OCI-LY7 (cell line): Measurements from ENCODE around the gene CDKL5. TPM values are rescaled to one million over a fixed set of nuclear protein-coding genes. Genes with fewer than 3 reads are reported as not detected.

ENCODE experiments used
- BruUV-seq: library from RNA; stranded (reverse); fragments of 400-500 nt; replicated peaks from 2 replicates; lab custom pipeline; 2021; lab: Mats Ljungman, UMichigan
- CTCF ChIA-PET: fragments of 300-600 bp; sonication (Branson Sonifier 250); formaldehyde crosslinking; loops from one replicate; lab custom pipeline; 2022; ENCODE audit warnings: antibody characterized with exemption; ENCODE audit not compliant: unreplicated experiment; lab: Charles Lee
- POLR2A ChIA-PET: fragments of 300-600 bp; sonication (Branson Sonifier 250); formaldehyde crosslinking; loops from one replicate; lab custom pipeline; 2022; ENCODE audit warnings: antibody characterized with exemption; lab: Charles Lee
- DNase-seq: peaks from one replicate; pipeline ENCODE4 v3.0.0-alpha.2; 2015; ENCODE audit warnings: low spot score
- H2AFZ ChIP-seq: fragments of 200-600 bp; sonication (generic), shearing (Covaris generic); 2 replicates; pipeline ENCODE4 v1.6.1; 2014; ENCODE audit warnings: mild to moderate bottlenecking, antibody characterized with exemption, low read length, moderate library complexity
- H3K27ac ChIP-seq: fragments of 200-600 bp; sonication (generic); 2 replicates; pipeline ENCODE4 v1.5.1; 2014; ENCODE audit warnings: mixed run types, low read depth, mild to moderate bottlenecking, moderate library complexity, low read length, inconsistent platforms; ENCODE audit not compliant: poor library complexity, severe bottlenecking
- H3K36me3 ChIP-seq: fragments of 200-600 bp; sonication (generic); 2 replicates; pipeline ENCODE4 v1.6.1; 2014; ENCODE audit warnings: mild to moderate bottlenecking, antibody characterized with exemption, low read length, moderate library complexity, mixed read lengths; ENCODE audit not compliant: insufficient read depth
- H3K4me1 ChIP-seq: fragments of 200-600 bp; sonication (generic); 2 replicates; pipeline ENCODE4 v1.5.1; 2014; ENCODE audit warnings: mild to moderate bottlenecking, low read length; ENCODE audit not compliant: insufficient read depth, poor library complexity, severe bottlenecking
- H3K4me2 ChIP-seq: fragments of 200-600 bp; sonication (generic); 2 replicates; pipeline ENCODE4 v1.6.1; 2014; ENCODE audit warnings: mild to moderate bottlenecking, low read length
- H3K4me3 ChIP-seq: fragments of 200-600 bp; sonication (generic); 2 replicates; pipeline ENCODE4 v1.5.1; 2014; ENCODE audit warnings: mild to moderate bottlenecking, low read depth, low read length; ENCODE audit not compliant: poor library complexity, severe bottlenecking
- H3K79me2 ChIP-seq: fragments of 200-600 bp; sonication (generic); 2 replicates; pipeline ENCODE4 v1.6.1; 2016; ENCODE audit warnings: low read depth, mild to moderate bottlenecking, low read length, moderate library complexity, mixed read lengths; ENCODE audit not compliant: insufficient read depth
- H3K9me2 ChIP-seq: fragments of 200-600 bp; sonication (generic); 2 replicates; pipeline ENCODE4 v1.6.1; 2016; ENCODE audit warnings: mild to moderate bottlenecking, low read length, mixed read lengths; ENCODE audit not compliant: insufficient read depth
- H3K9me3 ChIP-seq: fragments of 200-600 bp; sonication (generic); 2 replicates; pipeline ENCODE4 v1.6.1; 2014; ENCODE audit warnings: mild to moderate bottlenecking, mixed run types, low read length, mixed read lengths
- H4K20me1 ChIP-seq: fragments of 200-600 bp; sonication (generic); 2 replicates; pipeline ENCODE4 v1.6.1; 2014; ENCODE audit warnings: mild to moderate bottlenecking, antibody characterized with exemption, low read length, moderate library complexity, mixed read lengths; ENCODE audit not compliant: insufficient read depth
- EZH2phosphoT487 ChIP-seq: fragments of 200-600 bp; sonication (generic); IDR thresholded peaks from 2 replicates; pipeline ENCODE4 v1.6.1; 2018; ENCODE audit warnings: low read depth, borderline replicate concordance, mild to moderate bottlenecking, mixed run types, antibody characterized with exemption, low read length, moderate library complexity, mixed read lengths
- intact Hi-C: fragments of 100-400 bp; cut with micrococcal nuclease; formaldehyde crosslinking; loops from one replicate; pipeline ENCODE4 v1.10.0; 2022; ENCODE audit not compliant: unreplicated experiment
- total RNA-seq, 2 experiments: library from RNA; depleted of rRNA in 1 of 2; stranded (reverse); fragments of >200 nt in 1 of 2; shearing (Covaris generic) in 1 of 2; gene quantifications; 2 replicates each; pipeline ENCODE4 v1.2.3, GENCODE V29; 2014 to 2022
- TF ChIP-seq, protein P1 (sequence below): fragments of 200-600 bp; sonication (generic); conservative IDR thresholded peaks from 2 replicates; pipeline ENCODE4 v1.5.1; 2014; ENCODE audit warnings: mild to moderate bottlenecking, antibody characterized with exemption, low read length, moderate library complexity, mixed read lengths

CDKL5 gene
- total RNA-seq, 2 experiments from 2014 or later = 1.3 to 2.0 TPM

DNA sequence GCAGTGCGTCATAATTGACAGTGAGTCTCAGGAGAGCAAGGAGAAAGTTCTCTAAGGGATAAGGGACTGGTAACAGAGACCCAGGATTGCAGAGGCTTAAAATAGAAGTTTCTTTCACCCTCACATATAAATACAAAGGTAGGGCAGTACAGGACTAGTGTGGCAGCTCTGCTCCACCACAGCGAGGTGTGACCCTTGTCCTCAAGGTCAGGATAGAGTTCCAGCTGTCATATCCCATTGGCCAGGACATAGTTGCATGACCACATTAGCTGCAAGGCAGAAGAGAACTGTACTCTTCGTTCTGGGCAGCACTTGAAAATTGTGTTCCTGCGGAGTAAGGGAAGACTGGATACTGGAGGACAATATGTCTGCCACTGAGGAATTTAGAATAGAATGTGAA, 152.0 kb downstream of the CDKL5 start:
- Histone ChIP-seq H2AFZ (no peak overlapping the region), H3K79me2 (no peaks in the 10 kb centered on the region), H3K27ac (no peak overlapping the region), H3K9me3 (no peaks in the 10 kb centered on the region), H3K9me2 (no peaks in the 10 kb centered on the region), H4K20me1 (no peaks in the 10 kb centered on the region), H3K4me1 (no peaks in the 10 kb centered on the region), H3K36me3 (no peaks in the 10 kb centered on the region), H3K4me3 (no peak overlapping the region), H3K4me2 (no peak overlapping the region)
- intact Hi-C loops = no loop called here
- ChIA-PET CTCF (no interaction called here), POLR2A (no interaction called here)
- no TSS peak for BruUV-seq
- DNase-seq = no peak
- no peak for TF ChIP-seq EZH2phosphoT487
- TF ChIP-seq, protein P1, sequence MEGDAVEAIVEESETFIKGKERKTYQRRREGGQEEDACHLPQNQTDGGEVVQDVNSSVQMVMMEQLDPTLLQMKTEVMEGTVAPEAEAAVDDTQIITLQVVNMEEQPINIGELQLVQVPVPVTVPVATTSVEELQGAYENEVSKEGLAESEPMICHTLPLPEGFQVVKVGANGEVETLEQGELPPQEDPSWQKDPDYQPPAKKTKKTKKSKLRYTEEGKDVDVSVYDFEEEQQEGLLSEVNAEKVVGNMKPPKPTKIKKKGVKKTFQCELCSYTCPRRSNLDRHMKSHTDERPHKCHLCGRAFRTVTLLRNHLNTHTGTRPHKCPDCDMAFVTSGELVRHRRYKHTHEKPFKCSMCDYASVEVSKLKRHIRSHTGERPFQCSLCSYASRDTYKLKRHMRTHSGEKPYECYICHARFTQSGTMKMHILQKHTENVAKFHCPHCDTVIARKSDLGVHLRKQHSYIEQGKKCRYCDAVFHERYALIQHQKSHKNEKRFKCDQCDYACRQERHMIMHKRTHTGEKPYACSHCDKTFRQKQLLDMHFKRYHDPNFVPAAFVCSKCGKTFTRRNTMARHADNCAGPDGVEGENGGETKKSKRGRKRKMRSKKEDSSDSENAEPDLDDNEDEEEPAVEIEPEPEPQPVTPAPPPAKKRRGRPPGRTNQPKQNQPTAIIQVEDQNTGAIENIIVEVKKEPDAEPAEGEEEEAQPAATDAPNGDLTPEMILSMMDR = no peak

GRCh38 chrX:18578546-18578945, 153.1 kb downstream of the CDKL5 start:
- Histone ChIP-seq H4K20me1 (no peaks in the 10 kb centered on the region), H3K9me2 (no peaks in the 10 kb centered on the region), H3K36me3 (no peaks in the 10 kb centered on the region), H3K9me3 (no peaks in the 10 kb centered on the region), H3K4me1 (no peaks in the 10 kb centered on the region), H3K4me3 (no peak overlapping the region), H3K27ac (no peak overlapping the region), H3K79me2 (no peaks in the 10 kb centered on the region), H3K4me2 (no peak overlapping the region), H2AFZ (no peak overlapping the region)
- POLR2A ChIA-PET = no interaction called here
- intact Hi-C loops = no loop called here
- BruUV-seq = no TSS peak
- CTCF ChIA-PET = no interaction called here
- no peak for DNase-seq
- TF ChIP-seq EZH2phosphoT487 = no peak
- TF ChIP-seq, protein P1 = no peak

GRCh38 chrX:18579495-18579894, 154.1 kb downstream of the CDKL5 start:
- Histone ChIP-seq H3K79me2 (no peaks in the 10 kb centered on the region), H3K9me3 (no peaks in the 10 kb centered on the region), H2AFZ (no peak overlapping the region), H3K27ac (no peak overlapping the region), H3K9me2 (no peaks in the 10 kb centered on the region), H3K4me1 (no peaks in the 10 kb centered on the region), H3K4me2 (no peak overlapping the region), H3K36me3 (no peaks in the 10 kb centered on the region), H3K4me3 (no peak overlapping the region), H4K20me1 (no peaks in the 10 kb centered on the region)
- ChIA-PET CTCF (no interaction called here), POLR2A (interaction anchor here (0.6 kb wide), 1 partner anchor 9 kb away, joined by 3 read pairs; no protein-coding TSS in a partner anchor)
- intact Hi-C loops = no loop called here
- TF ChIP-seq, protein P1 = no peak
- TF ChIP-seq EZH2phosphoT487 = no peak
- BruUV-seq = no TSS peak
- DNase-seq = no peak
